T-helper 2 cell treated with Interferon-gamma antibody and Interleukin-4, amounts not matched to agents 5 μg/mL and 100 μg/mL, for 36 hours (primary cell): ENCODE measurements around the gene IRF6.

Experiments
- DNase-seq: peaks from one replicate; pipeline ENCODE4 v3.0.0; 2021; ENCODE audit warnings: low spot score
- H3K27ac Mint-ChIP-seq: one replicate; pipeline ENCODE4 v1.8.0; 2021; ENCODE audit warnings: mild to moderate bottlenecking, mixed read lengths
- H3K27me3 Mint-ChIP-seq: one replicate; pipeline ENCODE4 v1.8.0; 2021; ENCODE audit warnings: low read depth, mixed read lengths
- H3K36me3 Mint-ChIP-seq: one replicate; pipeline ENCODE4 v1.8.0; 2021; ENCODE audit warnings: low read depth, mixed read lengths
- H3K4me1 Mint-ChIP-seq: one replicate; pipeline ENCODE4 v1.8.0; 2021; ENCODE audit warnings: low read depth, mixed read lengths
- H3K4me3 Mint-ChIP-seq: one replicate; pipeline ENCODE4 v1.8.0; 2022; ENCODE audit warnings: mild to moderate bottlenecking, moderate library complexity, mixed read lengths
- H3K9me3 Mint-ChIP-seq: one replicate; pipeline ENCODE4 v1.8.0; 2021; ENCODE audit warnings: mixed read lengths

Gene IRF6

GRCh38 chr1:209835782-209836298 lies 29.9 kb upstream of the IRF6 start:
- Mint-ChIP-seq H3K36me3 (peaks cover 85% of the 10 kb centered on the region), H3K4me3 (peak overlapping the region; percentile 12), H3K27me3 (no peaks in the 10 kb centered on the region), H3K4me1 (peaks cover 32% of the 10 kb centered on the region), H3K27ac (peak overlapping the region; percentile 69), H3K9me3 (no peaks in the 10 kb centered on the region)
- peak; percentile 61 for DNase-seq

DNA sequence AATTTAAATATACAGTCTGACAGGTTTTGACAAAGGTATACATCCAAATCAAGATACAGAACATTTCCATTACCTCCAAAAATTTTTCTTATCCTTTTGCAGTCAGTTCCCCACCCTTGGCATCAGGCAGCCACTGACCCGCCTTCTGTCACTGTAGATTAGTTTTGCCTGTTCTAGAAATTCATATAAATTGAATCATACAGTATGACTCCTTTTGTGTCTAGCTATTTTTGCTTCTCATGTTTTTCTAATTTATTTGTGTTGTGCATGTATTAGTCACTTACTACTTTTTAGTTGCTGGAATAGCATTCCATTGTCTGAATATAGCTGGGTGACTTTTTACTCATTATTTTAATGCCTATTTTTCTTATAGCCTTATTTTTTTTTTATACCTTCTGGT lies 25.7 kb upstream of the IRF6 start:
- Mint-ChIP-seq H3K27me3 (no peaks in the 10 kb centered on the region), H3K4me1 (peaks cover 46% of the 10 kb centered on the region), H3K27ac (no peak overlapping the region), H3K4me3 (no peak overlapping the region), H3K9me3 (no peaks in the 10 kb centered on the region), H3K36me3 (peaks cover 64% of the 10 kb centered on the region)
- DNase-seq, result no peak

- H3K27ac Mint-ChIP-seq, result peak overlapping the region; percentile 4
- H3K27me3 Mint-ChIP-seq, result no peaks in the 10 kb centered on the region
- H3K4me1 Mint-ChIP-seq, result peaks cover 42% of the 10 kb centered on the region
- no peak overlapping the region for H3K4me3 Mint-ChIP-seq
- peaks cover 55% of the 10 kb centered on the region for H3K36me3 Mint-ChIP-seq
- H3K9me3 Mint-ChIP-seq, result no peaks in the 10 kb centered on the region
- no peak for DNase-seq
Observed at GRCh38 chr1:209830722-209831121, 24.8 kb upstream of the IRF6 start.

DNA sequence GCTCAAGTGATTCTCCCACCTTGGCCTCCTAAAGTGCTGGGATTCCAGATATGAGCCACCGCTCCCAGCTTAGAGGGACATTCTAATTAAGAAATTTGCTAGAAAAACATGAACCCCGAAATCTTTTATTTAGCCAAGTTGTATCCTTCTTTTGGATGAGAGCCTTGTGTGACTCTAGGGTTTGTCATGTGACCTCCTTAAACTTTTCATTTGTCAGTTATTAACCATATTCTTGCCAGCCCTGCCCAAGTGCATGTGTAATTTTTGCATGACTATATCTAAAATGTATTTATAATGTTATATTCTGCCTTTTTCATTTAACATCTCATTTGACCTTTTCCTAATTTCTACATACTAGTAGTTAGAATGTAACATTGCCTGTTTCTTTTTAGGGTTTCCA lies 23.8 kb upstream of the IRF6 start:
- H3K27me3 Mint-ChIP-seq, result no peaks in the 10 kb centered on the region
- peaks cover 46% of the 10 kb centered on the region for H3K36me3 Mint-ChIP-seq
- peak overlapping the region; percentile 83 for H3K27ac Mint-ChIP-seq
- no peaks in the 10 kb centered on the region for H3K9me3 Mint-ChIP-seq
- peak overlapping the region; percentile 84 for H3K4me3 Mint-ChIP-seq
- H3K4me1 Mint-ChIP-seq, result peaks cover 32% of the 10 kb centered on the region
- DNase-seq, result no peak

GRCh38 chr1:209827384-209828262 lies 21.7 kb upstream of the IRF6 start, which contains the start of gene UTP25:
TSS of gene UTP25 (plus strand) at chr1:209827972. CDS start at chr1:209828064, 92 bp downstream.
- peak within 1 kb of the TSS; percentile 94 for H3K27ac Mint-ChIP-seq
- no peaks in the 10 kb centered on the region for H3K9me3 Mint-ChIP-seq
- peak; percentile 92 for DNase-seq
- H3K4me1 Mint-ChIP-seq, result peaks cover 29% of the 10 kb centered on the region
- peaks cover 27% of the 10 kb centered on the region for H3K36me3 Mint-ChIP-seq
- H3K4me3 Mint-ChIP-seq, result peak within 1 kb of the TSS; percentile 94
- H3K27me3 Mint-ChIP-seq, result peaks cover 4% of the 10 kb centered on the region

DNA sequence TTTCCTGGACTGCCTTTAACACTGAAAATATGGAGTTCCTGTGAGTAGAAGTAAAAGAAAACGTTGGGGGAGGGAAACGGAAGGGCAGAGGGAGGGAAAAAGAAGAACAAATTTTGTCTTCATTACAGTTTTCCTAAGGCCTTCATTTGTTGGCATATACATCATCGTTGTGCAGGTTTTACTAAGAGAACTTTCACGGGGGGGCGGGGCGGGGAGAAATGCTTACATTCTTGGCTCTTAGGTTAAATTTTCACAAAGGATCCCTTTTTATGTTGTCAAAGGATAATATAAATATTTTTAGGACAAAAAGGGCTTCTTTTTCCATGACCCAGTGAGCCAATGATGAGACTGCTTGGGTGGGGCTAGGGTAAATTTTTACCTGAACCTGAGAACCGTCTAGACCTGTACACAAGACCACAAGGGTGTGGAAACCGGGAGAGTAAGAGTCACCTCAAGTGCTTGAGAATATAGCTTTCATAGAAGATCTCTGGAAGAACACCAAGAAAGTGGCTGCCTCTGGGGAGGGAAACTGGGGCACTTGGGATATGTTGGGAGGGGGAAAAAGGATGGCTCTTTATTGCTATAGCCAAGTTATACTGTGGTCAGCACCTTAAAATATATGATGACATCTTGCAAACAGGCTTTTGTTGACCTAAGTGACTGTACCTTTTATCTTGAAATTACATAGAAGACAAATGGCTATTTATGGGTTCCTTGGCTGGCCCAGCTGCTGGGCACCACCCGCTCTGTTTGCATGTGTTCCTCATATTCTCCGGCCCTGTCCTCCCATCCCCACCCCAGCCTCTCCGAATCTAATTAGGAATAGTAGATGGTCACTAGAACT lies 19.9 kb upstream of the IRF6 start:
- Mint-ChIP-seq H3K4me3 (no peak overlapping the region), H3K27ac (no peak overlapping the region), H3K27me3 (peaks cover 11% of the 10 kb centered on the region), H3K36me3 (peaks cover 14% of the 10 kb centered on the region), H3K4me1 (peaks cover 30% of the 10 kb centered on the region), H3K9me3 (no peaks in the 10 kb centered on the region)
- DNase-seq, result no peak

DNA sequence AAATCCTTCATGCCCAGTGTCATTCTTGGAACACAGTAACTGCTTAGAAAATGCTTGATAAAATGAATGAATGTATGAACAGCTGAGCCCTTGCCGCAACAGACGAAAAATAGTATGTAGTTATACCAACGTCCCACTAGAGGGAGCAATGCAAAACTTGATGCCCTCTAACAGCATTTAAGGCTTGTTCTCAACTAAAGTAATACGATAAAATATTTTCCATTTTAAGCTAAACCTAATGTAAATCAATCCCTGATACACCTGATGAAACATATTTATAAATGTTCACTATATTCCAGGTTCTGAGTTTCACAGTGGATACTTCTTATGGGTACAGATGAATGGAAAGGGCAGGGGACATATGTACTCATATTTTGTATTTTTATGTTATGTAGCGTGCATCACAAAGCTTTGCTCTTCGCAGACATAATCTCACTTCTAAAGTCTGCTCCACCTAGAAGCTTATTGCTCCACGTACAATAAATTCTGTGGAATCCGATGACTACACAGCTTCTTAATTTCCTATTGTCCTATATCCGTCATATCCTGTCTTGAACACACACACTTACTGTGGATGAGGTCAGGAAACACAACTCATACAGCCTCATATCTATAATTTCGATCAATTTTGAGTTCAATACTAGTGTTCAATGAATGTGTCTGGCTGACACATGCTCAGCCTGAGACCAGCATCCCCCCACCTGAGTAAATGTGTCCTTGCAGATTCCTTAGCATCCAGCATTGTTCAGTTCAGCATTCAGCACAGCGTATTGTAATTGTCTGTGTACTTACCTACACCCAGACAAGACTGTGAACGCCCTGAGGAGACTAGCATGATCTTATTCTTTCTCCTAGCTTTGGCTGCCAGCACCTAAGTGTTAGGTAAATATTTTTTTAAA lies 17.4 kb upstream of the IRF6 start:
- H3K27ac Mint-ChIP-seq, result no peak overlapping the region
- no peak for DNase-seq

DNA sequence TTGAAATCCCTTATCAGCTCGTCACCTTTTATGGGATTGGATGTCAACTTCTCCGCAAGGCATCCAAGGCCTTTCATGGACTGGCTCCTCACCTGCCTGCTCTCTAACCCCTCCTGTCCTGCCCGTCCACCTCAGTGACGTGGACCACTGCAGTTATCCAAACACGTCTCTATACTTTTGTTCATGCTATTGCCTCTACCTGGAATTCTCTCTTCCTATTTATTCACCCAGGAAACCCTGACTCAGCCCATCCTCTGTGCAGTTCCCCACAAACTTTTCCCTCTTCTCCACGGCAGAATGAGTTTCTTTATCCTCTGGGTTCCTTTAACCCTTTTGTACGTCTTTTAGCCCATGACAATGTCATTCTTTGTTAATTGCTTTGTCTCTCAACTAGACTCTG lies 16.8 kb upstream of the IRF6 start:
- peaks cover 16% of the 10 kb centered on the region for H3K4me1 Mint-ChIP-seq
- H3K9me3 Mint-ChIP-seq, result no peaks in the 10 kb centered on the region
- H3K4me3 Mint-ChIP-seq, result peak overlapping the region; percentile 20
- H3K36me3 Mint-ChIP-seq, result peaks cover 2% of the 10 kb centered on the region
- H3K27me3 Mint-ChIP-seq, result peaks cover 30% of the 10 kb centered on the region
- DNase-seq, result no peak
- no peak overlapping the region for H3K27ac Mint-ChIP-seq

More for the DNA sequence above, 17.4 kb upstream of the IRF6 start:
- Mint-ChIP-seq H3K9me3 (no peaks in the 10 kb centered on the region), H3K36me3 (peaks cover 2% of the 10 kb centered on the region), H3K4me3 (peak overlapping the region; percentile 20), H3K4me1 (peaks cover 16% of the 10 kb centered on the region), H3K27me3 (peaks cover 30% of the 10 kb centered on the region)

DNA sequence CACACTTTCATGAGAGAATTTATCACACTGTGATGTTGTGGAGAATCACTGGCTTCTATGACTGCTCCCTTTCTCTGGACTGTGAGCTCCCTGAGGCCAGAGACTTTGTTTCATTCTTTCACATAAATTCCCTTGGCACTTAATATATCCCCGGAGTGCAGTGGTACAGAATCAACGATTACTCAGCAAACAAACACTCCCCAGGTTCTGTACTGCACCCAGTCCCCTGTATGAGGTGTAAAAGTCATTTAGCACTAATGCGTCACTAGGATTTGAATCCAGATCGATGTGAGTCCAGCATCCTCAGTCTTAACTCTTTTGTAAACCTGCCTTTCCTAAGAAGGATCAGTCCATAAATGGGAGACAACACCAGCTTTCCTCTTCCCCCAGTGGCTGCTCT lies 15.0 kb upstream of the IRF6 start:
- no peak for DNase-seq
- H3K36me3 Mint-ChIP-seq, result no peaks in the 10 kb centered on the region
- H3K27ac Mint-ChIP-seq, result no peak overlapping the region
- peaks cover 30% of the 10 kb centered on the region for H3K27me3 Mint-ChIP-seq
- H3K4me1 Mint-ChIP-seq, result peaks cover 9% of the 10 kb centered on the region
- no peaks in the 10 kb centered on the region for H3K9me3 Mint-ChIP-seq
- no peak overlapping the region for H3K4me3 Mint-ChIP-seq

- no peak for DNase-seq
- Mint-ChIP-seq H3K4me3 (no peak overlapping the region), H3K4me1 (peaks cover 7% of the 10 kb centered on the region), H3K9me3 (no peaks in the 10 kb centered on the region), H3K27ac (no peak overlapping the region), H3K27me3 (peaks cover 30% of the 10 kb centered on the region), H3K36me3 (no peaks in the 10 kb centered on the region)
Observed at GRCh38 chr1:209819058-209819457, 13.1 kb upstream of the IRF6 start.

- Mint-ChIP-seq H3K4me1 (peaks cover 2% of the 10 kb centered on the region), H3K9me3 (no peaks in the 10 kb centered on the region), H3K27ac (no peak overlapping the region), H3K4me3 (no peak overlapping the region), H3K36me3 (no peaks in the 10 kb centered on the region), H3K27me3 (peaks cover 27% of the 10 kb centered on the region)
- no peak for DNase-seq
Observed at GRCh38 chr1:209817691-209818090, 11.7 kb upstream of the IRF6 start.

DNA sequence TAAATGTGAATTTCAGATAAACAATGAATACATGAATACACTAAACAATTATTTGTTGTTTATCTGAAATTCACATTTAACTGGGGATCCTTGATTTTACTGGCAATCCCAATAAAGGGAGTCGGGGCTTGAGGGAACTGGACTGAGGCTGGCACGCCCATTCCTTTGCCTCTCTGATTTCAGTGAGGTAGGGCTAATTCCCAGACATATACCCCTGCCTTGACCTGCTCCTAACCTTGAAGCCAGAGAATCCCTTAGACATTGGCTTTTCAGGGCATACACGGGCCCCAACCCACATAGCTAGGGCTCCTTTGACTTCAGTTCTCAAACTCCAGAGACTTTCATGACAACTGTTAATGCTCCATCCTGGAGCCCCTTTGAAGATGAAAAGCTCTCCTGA lies 11.0 kb upstream of the IRF6 start:
- no peak for DNase-seq

DNA sequence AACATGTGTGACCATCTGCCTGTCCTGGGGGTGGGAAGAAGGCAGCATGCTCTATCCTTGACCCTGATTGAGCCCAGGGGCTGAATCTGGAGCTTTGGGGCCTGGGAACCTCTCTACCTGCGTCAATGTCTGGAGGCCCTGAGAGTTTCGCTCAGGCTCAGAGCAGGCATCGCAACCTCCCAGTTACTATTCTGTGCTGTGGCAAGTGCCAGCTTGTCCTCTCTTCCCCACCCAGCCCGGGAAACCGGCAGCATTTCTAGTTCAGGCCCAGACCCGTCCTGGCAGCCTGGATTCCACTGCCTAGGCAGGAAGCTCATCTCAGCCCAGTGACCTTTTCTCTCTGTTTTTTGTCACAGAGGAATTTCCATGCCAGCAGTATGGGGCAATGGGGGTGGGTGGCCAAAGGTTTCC lies 10.0 kb upstream of the IRF6 start:
- Mint-ChIP-seq H3K4me3 (no peak overlapping the region), H3K4me1 (no peaks in the 10 kb centered on the region), H3K27me3 (peaks cover 20% of the 10 kb centered on the region), H3K36me3 (no peaks in the 10 kb centered on the region), H3K9me3 (no peaks in the 10 kb centered on the region), H3K27ac (no peak overlapping the region)
- DNase-seq, result no peak

More for the DNA sequence above, 11.0 kb upstream of the IRF6 start:
- no peaks in the 10 kb centered on the region for H3K4me1 Mint-ChIP-seq
- H3K36me3 Mint-ChIP-seq, result no peaks in the 10 kb centered on the region
- H3K4me3 Mint-ChIP-seq, result no peak overlapping the region
- H3K9me3 Mint-ChIP-seq, result no peaks in the 10 kb centered on the region
- H3K27ac Mint-ChIP-seq, result no peak overlapping the region
- peaks cover 25% of the 10 kb centered on the region for H3K27me3 Mint-ChIP-seq
